GM12878 (cell line): Measurements from ENCODE around the gene TRABD. TPM values are rescaled to one million over a fixed set of nuclear protein-coding genes. Genes with fewer than 3 reads are reported as not detected.

Experiments used
- BACH1 ChIP-seq: fragments of 450-650 bp; IDR thresholded peaks from 2 replicates; pipeline ENCODE4 v1.6.1; 2017; ENCODE audit warnings: mild to moderate bottlenecking, borderline replicate concordance
- CREB1 ChIP-seq: IDR thresholded peaks from 2 replicates; pipeline ENCODE4 v1.6.1; 2012; ENCODE audit warnings: low read depth, mild to moderate bottlenecking, inconsistent platforms
- IKZF1 ChIP-seq: fragments of 450-650 bp; conservative IDR thresholded peaks from 2 replicates; pipeline ENCODE4 v1.6.1; 2017; ENCODE audit warnings: antibody characterized with exemption, mild to moderate bottlenecking
- LARP7 ChIP-seq: fragments of 450-650 bp; IDR thresholded peaks from 2 replicates; pipeline ENCODE4 v1.6.1; 2017; ENCODE audit warnings: mild to moderate bottlenecking
- MAX ChIP-seq: IDR thresholded peaks from 2 replicates; pipeline ENCODE4 v1.6.1; 2012; ENCODE audit warnings: low read depth, low read length, improper control_type of control experiment
- NR2C2 ChIP-seq: IDR thresholded peaks from 2 replicates; pipeline ENCODE4 v1.6.1; 2011; ENCODE audit warnings: borderline replicate concordance, low read depth; ENCODE audit not compliant: control insufficient read depth, insufficient read length
- NRF1 ChIP-seq: conservative IDR thresholded peaks from 2 replicates; pipeline ENCODE4 v1.6.1; 2011; ENCODE audit warnings: mild to moderate bottlenecking, low read depth, low read length, improper control_type of control experiment
- POU2F2 ChIP-seq: IDR thresholded peaks from 3 replicates; pipeline ENCODE4 v1.6.1; 2011; ENCODE audit warnings: low read depth, mild to moderate bottlenecking, low read length, borderline replicate concordance
- SIX5 ChIP-seq: IDR thresholded peaks from 2 replicates; pipeline ENCODE4 v1.6.1; 2011; ENCODE audit warnings: mild to moderate bottlenecking, low read depth, low read length, moderate library complexity; ENCODE audit not compliant: severe bottlenecking
- ZBTB40 ChIP-seq: fragments of 450-650 bp; IDR thresholded peaks from 2 replicates; pipeline ENCODE4 v1.6.1; 2016; ENCODE audit warnings: mild to moderate bottlenecking, moderate library complexity, borderline replicate concordance
- ZNF207 ChIP-seq: fragments of 450-650 bp; IDR thresholded peaks from 2 replicates; pipeline ENCODE4 v1.6.1; 2014; ENCODE audit warnings: antibody characterized with exemption, mild to moderate bottlenecking, borderline replicate concordance
- polyA plus RNA-seq, 11 experiments: library from polyadenylated mRNA; depleted of rRNA in 4 of 11; unstranded in 6 of 11; stranded (reverse) in 5 of 11; fragments of >200 nt; fragmentation: Nextera tagmentation in 4 of 11; fragmentation: Illumina TruSeq in 1 of 11; extraction: Ambion mirVana in 4 of 11; extraction: Trizol in 1 of 11; gene quantifications; 1 replicate in 1 of 11; 2 replicates in 10 of 11; pipeline versions ENCODE4 v1.2.1 to v1.2.3, GENCODE V29; 2011 to 2016; ENCODE audit warnings: inconsistent platforms in 2 of 11, missing spikeins in 2 of 11, low read depth in 1 of 11
- total RNA-seq, 4 experiments: library from RNA; depleted of rRNA in 3 of 4; stranded (reverse); fragments of >200 nt in 3 of 4; fragmentation: Illumina TruSeq in 1 of 4; extraction: Trizol in 1 of 4; gene quantifications; 2 replicates each; pipeline versions ENCODE4 v1.2.1 to v1.2.3, GENCODE V29; 2013 to 2021
- TF ChIP-seq, protein P1 (sequence below): fragments of 450-650 bp; IDR thresholded peaks from 2 replicates; pipeline ENCODE4 v1.6.1; 2017; ENCODE audit warnings: low read depth, mild to moderate bottlenecking, moderate library complexity
- TF ChIP-seq, protein P2 (sequence below): fragments of 450-650 bp; conservative IDR thresholded peaks from 2 replicates; pipeline ENCODE4 v1.6.1; 2017; ENCODE audit warnings: mild to moderate bottlenecking, moderate library complexity
- TF ChIP-seq, protein P3 (sequence below), 3 experiments: IDR thresholded peaks in 2 of 3; conservative IDR thresholded peaks in 1 of 3; 2 replicates each; pipeline ENCODE4 v1.5.1; 2011; ENCODE audit warnings: low read depth in 3 of 3, low read length in 3 of 3, mild to moderate bottlenecking in 3 of 3, control low read depth in 2 of 3, moderate library complexity in 2 of 3, inconsistent platforms in 1 of 3, mixed read lengths in 1 of 3; ENCODE audit not compliant: control insufficient read depth in 2 of 3, insufficient read depth in 1 of 3; ENCODE audit errors: extremely low read depth in 1 of 3
- TF ChIP-seq, protein P4 (sequence below): IDR thresholded peaks from 2 replicates; pipeline ENCODE4 v1.6.1; 2011; ENCODE audit warnings: borderline replicate concordance, low read depth, mild to moderate bottlenecking, moderate library complexity, low read length; ENCODE audit not compliant: insufficient read depth, poor library complexity, severe bottlenecking

TRABD gene
- total and polyA plus RNA-seq, 10 of the 15 experiments (the other 5 are each of a cell fraction or from before 2014, with no cell fraction given): 0.43 to 116 (median 58.1) TPM

DNA sequence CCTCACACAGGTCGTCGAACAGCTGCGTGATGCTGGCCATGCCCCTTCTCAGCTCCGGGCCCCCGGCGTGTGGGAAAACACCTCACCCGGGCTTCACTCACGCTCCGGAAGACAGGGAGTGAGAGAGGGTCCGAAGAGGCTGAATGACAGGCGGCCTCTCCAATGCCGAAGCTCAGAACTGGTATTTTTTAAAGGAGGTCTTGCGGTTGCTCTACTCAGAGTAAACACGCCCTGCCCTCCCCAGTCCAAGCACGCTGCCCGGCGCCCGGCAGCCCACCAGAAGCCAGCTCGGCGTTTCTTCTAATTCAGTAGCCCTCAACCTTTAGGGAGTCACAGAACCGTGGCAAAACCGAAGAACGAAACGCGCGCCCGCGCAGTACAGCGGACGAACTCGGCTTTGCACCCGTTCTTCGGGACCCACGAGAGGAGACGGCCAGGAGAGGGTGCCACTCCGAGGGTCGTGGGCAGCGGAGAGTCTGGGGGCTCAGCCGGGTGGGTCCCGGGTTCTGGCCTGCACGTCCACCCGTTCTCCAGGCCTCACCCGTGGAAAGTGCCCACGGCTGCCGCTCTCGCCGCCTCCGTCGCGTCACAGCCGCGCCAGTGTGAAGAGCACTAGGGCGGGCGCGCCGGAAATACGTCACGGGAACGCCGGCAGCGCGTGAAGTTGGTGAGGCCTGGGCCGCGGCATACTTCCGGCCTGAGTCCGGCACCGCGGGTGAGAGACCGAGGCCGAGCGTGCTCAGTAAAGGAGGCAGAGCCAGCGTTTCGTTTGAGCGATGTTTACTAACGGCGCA, 58.9 kb downstream of the TRABD start, which contains the start of gene TUBGCP6 (continued):
- TF ChIP-seq, protein P1, sequence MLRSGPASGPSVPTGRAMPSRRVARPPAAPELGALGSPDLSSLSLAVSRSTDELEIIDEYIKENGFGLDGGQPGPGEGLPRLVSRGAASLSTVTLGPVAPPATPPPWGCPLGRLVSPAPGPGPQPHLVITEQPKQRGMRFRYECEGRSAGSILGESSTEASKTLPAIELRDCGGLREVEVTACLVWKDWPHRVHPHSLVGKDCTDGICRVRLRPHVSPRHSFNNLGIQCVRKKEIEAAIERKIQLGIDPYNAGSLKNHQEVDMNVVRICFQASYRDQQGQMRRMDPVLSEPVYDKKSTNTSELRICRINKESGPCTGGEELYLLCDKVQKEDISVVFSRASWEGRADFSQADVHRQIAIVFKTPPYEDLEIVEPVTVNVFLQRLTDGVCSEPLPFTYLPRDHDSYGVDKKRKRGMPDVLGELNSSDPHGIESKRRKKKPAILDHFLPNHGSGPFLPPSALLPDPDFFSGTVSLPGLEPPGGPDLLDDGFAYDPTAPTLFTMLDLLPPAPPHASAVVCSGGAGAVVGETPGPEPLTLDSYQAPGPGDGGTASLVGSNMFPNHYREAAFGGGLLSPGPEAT: peak; percentile 88
- TF ChIP-seq ZBTB40 (peak; percentile 96), ZNF207 (peak; percentile 91; the same call in 1 of the 2 replicates), BACH1 (peak; percentile 96), SIX5 (peak; percentile 69), MAX (peak; percentile 85), NRF1 (no peak), LARP7 (peak; percentile 87), NR2C2 (no peak), CREB1 (peak; percentile 100), IKZF1 (peak; percentile 89), POU2F2 (peak; percentile 76)
- TF ChIP-seq, protein P2, sequence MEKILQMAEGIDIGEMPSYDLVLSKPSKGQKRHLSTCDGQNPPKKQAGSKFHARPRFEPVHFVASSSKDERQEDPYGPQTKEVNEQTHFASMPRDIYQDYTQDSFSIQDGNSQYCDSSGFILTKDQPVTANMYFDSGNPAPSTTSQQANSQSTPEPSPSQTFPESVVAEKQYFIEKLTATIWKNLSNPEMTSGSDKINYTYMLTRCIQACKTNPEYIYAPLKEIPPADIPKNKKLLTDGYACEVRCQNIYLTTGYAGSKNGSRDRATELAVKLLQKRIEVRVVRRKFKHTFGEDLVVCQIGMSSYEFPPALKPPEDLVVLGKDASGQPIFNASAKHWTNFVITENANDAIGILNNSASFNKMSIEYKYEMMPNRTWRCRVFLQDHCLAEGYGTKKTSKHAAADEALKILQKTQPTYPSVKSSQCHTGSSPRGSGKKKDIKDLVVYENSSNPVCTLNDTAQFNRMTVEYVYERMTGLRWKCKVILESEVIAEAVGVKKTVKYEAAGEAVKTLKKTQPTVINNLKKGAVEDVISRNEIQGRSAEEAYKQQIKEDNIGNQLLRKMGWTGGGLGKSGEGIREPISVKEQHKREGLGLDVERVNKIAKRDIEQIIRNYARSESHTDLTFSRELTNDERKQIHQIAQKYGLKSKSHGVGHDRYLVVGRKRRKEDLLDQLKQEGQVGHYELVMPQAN: peak; percentile 88
- TF ChIP-seq, protein P3, sequence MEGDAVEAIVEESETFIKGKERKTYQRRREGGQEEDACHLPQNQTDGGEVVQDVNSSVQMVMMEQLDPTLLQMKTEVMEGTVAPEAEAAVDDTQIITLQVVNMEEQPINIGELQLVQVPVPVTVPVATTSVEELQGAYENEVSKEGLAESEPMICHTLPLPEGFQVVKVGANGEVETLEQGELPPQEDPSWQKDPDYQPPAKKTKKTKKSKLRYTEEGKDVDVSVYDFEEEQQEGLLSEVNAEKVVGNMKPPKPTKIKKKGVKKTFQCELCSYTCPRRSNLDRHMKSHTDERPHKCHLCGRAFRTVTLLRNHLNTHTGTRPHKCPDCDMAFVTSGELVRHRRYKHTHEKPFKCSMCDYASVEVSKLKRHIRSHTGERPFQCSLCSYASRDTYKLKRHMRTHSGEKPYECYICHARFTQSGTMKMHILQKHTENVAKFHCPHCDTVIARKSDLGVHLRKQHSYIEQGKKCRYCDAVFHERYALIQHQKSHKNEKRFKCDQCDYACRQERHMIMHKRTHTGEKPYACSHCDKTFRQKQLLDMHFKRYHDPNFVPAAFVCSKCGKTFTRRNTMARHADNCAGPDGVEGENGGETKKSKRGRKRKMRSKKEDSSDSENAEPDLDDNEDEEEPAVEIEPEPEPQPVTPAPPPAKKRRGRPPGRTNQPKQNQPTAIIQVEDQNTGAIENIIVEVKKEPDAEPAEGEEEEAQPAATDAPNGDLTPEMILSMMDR (IDR thresholded peaks at IDR 0.05 in 2 of 3, conservative IDR thresholded peaks at IDR 0.05 in 1 of 3; ENCODE audit: control insufficient read depth in 2 of 3, extremely low read depth in 1 of 3, insufficient read depth in 1 of 3, low read depth in 3 of 3, low read length in 3 of 3): peak in 2 of 3 experiments; percentile 13 to 34; a peak in 3 of 6 replicates
- TF ChIP-seq, protein P4, sequence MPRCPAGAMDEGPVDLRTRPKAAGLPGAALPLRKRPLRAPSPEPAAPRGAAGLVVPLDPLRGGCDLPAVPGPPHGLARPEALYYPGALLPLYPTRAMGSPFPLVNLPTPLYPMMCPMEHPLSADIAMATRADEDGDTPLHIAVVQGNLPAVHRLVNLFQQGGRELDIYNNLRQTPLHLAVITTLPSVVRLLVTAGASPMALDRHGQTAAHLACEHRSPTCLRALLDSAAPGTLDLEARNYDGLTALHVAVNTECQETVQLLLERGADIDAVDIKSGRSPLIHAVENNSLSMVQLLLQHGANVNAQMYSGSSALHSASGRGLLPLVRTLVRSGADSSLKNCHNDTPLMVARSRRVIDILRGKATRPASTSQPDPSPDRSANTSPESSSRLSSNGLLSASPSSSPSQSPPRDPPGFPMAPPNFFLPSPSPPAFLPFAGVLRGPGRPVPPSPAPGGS: peak; percentile 57
